Fibroblast of mammary gland (primary cell): ENCODE measurements around the gene CRHR1.

Experiments
- DNase-seq: peaks from one replicate; pipeline ENCODE4 v3.0.0-alpha.2; 2010; ENCODE audit warnings: low read depth
- H3K4me3 ChIP-seq: 2 replicates; pipeline ENCODE4 v1.5.1; 2011; ENCODE audit warnings: low read depth, mild to moderate bottlenecking, low read length, moderate library complexity; ENCODE audit not compliant: control insufficient read depth
- TF ChIP-seq, protein P1 (sequence below): conservative IDR thresholded peaks from 2 replicates; pipeline ENCODE4 v1.5.1; 2011; ENCODE audit warnings: low read depth, low read length, inconsistent platforms; ENCODE audit not compliant: control insufficient read depth, insufficient read depth

CRHR1 gene

DNA sequence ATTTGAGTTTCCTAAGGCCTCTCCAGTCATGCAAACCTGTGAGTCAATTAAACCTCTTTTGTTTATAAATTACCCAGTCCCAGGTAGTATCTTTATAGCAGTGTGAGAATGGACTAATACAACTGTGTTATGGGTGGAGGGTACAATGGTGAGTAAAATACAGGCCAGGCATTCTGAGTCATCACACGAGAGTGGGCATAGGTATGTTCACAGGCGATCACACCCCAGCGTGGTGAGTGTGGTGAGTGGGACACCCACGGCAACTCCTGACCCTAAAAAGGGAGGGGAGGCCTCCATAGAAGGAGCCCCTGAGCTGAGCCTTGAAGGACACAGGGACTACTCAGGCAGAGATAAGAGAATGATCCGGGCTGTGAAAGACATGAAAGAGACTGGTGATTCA, 87.6 kb downstream of the CRHR1 start:
- no peak overlapping the region for H3K4me3 ChIP-seq
- no peak for DNase-seq
- TF ChIP-seq, protein P1, sequence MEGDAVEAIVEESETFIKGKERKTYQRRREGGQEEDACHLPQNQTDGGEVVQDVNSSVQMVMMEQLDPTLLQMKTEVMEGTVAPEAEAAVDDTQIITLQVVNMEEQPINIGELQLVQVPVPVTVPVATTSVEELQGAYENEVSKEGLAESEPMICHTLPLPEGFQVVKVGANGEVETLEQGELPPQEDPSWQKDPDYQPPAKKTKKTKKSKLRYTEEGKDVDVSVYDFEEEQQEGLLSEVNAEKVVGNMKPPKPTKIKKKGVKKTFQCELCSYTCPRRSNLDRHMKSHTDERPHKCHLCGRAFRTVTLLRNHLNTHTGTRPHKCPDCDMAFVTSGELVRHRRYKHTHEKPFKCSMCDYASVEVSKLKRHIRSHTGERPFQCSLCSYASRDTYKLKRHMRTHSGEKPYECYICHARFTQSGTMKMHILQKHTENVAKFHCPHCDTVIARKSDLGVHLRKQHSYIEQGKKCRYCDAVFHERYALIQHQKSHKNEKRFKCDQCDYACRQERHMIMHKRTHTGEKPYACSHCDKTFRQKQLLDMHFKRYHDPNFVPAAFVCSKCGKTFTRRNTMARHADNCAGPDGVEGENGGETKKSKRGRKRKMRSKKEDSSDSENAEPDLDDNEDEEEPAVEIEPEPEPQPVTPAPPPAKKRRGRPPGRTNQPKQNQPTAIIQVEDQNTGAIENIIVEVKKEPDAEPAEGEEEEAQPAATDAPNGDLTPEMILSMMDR = no peak

DNA sequence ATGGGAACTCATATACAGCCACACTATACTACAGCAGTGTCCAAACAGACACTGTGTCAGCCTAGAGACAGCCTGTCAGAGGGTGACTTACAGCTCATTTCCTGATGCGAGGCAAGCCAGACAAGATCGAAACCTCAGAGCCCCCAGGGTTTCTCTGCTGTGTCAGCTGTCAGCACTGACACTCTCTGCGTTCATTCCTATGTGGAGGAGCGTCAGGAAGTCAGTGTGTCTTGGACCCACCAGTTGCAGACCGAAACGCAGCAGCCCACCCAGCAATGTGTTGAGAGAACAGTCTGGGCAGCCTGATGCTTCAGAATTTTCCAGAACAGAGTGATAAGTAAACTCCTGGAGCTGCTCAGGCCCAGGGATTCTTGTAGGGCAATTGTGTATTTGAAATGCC, 89.6 kb downstream of the CRHR1 start:
- DNase-seq = no peak
- TF ChIP-seq, protein P1 = no peak
- H3K4me3 ChIP-seq = no peak overlapping the region

DNA sequence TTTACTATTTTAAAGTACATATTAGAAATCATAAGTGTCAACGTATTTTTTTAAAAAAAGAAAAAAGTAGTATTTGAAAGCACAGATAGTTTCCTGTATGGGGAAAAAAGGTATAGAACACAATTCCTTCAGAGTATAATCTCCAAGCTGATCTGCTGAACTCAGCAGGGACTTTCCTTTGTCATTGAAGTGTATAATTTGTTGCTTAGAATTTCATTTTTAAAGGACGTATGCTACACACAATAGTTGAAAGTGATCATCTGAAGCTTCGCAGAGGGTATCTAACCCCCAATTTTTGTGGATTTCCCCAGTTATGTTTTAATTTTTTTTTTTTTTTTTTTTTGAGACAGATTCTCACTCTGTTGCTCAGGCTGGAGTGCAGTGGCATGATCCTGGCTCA, 90.0 kb downstream of the CRHR1 start:
- no peak for DNase-seq
- TF ChIP-seq, protein P1 = no peak
- H3K4me3 ChIP-seq = no peak overlapping the region

DNA sequence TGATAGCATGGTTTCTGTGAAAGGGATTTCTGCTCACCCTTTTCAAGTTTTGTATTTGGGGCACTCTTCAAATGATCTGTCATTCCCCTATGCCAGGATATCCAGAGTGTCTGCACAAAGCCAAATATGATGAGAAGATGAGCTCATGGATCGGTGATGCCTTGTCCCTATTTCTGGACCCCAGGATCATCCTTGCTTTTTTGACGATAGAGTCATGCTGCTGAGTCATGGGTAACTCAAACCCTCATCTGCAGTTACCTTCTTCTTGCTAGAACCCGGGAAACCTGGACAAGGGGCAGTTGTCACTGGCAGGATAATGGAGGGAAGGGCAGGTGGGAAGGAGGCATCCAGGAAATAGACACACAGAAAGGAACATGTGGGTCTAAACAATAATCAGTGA, 92.4 kb downstream of the CRHR1 start:
- no peak overlapping the region for H3K4me3 ChIP-seq
- TF ChIP-seq, protein P1 = no peak
- DNase-seq = no peak

DNA sequence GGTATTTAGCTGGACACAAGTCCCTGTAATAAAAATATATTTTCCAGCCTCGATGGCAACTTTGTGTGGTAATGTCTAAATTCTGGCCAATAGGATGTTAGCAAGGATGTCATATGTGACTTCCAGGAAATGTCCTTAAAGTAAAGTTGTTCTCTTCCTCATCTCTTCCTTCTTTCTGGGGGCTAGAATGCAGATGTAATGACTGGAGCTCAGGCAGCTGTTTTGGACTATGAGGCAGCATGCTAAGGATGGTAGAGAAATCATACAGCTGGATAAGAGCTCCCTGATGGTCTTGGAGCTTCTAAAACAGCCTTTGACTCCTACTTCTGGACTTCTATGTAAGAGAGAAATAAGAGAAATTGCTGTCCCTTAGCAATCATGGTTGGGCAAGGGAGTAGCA, 93.3 kb downstream of the CRHR1 start:
- H3K4me3 ChIP-seq = no peak overlapping the region
- TF ChIP-seq, protein P1 = no peak
- no peak for DNase-seq

DNA sequence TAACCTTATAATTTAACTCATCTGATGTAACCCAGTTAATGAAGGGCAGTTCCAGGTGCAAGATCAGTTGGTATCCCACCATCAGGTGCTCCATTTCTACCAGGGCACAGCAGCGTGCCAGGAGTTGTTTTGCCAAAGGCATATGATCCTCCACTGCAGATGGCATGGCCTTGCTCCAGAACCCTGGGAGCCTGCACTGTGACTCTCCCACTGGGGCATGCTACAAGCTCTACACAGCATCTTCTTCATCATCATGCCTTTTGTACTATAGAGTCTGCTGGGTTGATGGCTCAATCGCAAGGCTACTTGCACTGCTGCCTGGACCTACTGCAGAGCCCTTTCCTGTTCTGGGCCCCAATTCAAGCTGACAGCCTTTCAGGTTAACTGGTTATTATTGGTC, 98.9 kb downstream of the CRHR1 start:
- no peak for DNase-seq
- no peak overlapping the region for H3K4me3 ChIP-seq
- TF ChIP-seq, protein P1 = no peak
